OCI-LY7 (cell line): ENCODE results near the gene DDX39B. TPM values are rescaled to one million over a fixed set of nuclear protein-coding genes. Genes with fewer than 3 reads are reported as not detected.

Source experiments
- BruUV-seq: library from RNA; stranded (reverse); fragments of 400-500 nt; replicated peaks from 2 replicates; lab custom pipeline; 2021; lab: Mats Ljungman, UMichigan
- CTCF ChIA-PET: fragments of 300-600 bp; sonication (Branson Sonifier 250); formaldehyde crosslinking; loops from one replicate; lab custom pipeline; 2022; ENCODE audit warnings: antibody characterized with exemption; ENCODE audit not compliant: unreplicated experiment; lab: Charles Lee
- POLR2A ChIA-PET: fragments of 300-600 bp; sonication (Branson Sonifier 250); formaldehyde crosslinking; loops from one replicate; lab custom pipeline; 2022; ENCODE audit warnings: antibody characterized with exemption; lab: Charles Lee
- DNase-seq: peaks from one replicate; pipeline ENCODE4 v3.0.0-alpha.2; 2015; ENCODE audit warnings: low spot score
- H2AFZ ChIP-seq: fragments of 200-600 bp; sonication (generic), shearing (Covaris generic); 2 replicates; pipeline ENCODE4 v1.6.1; 2014; ENCODE audit warnings: mild to moderate bottlenecking, antibody characterized with exemption, low read length, moderate library complexity
- H3K27ac ChIP-seq: fragments of 200-600 bp; sonication (generic); 2 replicates; pipeline ENCODE4 v1.5.1; 2014; ENCODE audit warnings: mixed run types, low read depth, mild to moderate bottlenecking, moderate library complexity, low read length, inconsistent platforms; ENCODE audit not compliant: poor library complexity, severe bottlenecking
- H3K36me3 ChIP-seq: fragments of 200-600 bp; sonication (generic); 2 replicates; pipeline ENCODE4 v1.6.1; 2014; ENCODE audit warnings: mild to moderate bottlenecking, antibody characterized with exemption, low read length, moderate library complexity, mixed read lengths; ENCODE audit not compliant: insufficient read depth
- H3K4me1 ChIP-seq: fragments of 200-600 bp; sonication (generic); 2 replicates; pipeline ENCODE4 v1.5.1; 2014; ENCODE audit warnings: mild to moderate bottlenecking, low read length; ENCODE audit not compliant: insufficient read depth, poor library complexity, severe bottlenecking
- H3K4me2 ChIP-seq: fragments of 200-600 bp; sonication (generic); 2 replicates; pipeline ENCODE4 v1.6.1; 2014; ENCODE audit warnings: mild to moderate bottlenecking, low read length
- H3K4me3 ChIP-seq: fragments of 200-600 bp; sonication (generic); 2 replicates; pipeline ENCODE4 v1.5.1; 2014; ENCODE audit warnings: mild to moderate bottlenecking, low read depth, low read length; ENCODE audit not compliant: poor library complexity, severe bottlenecking
- H3K79me2 ChIP-seq: fragments of 200-600 bp; sonication (generic); 2 replicates; pipeline ENCODE4 v1.6.1; 2016; ENCODE audit warnings: low read depth, mild to moderate bottlenecking, low read length, moderate library complexity, mixed read lengths; ENCODE audit not compliant: insufficient read depth
- H3K9me2 ChIP-seq: fragments of 200-600 bp; sonication (generic); 2 replicates; pipeline ENCODE4 v1.6.1; 2016; ENCODE audit warnings: mild to moderate bottlenecking, low read length, mixed read lengths; ENCODE audit not compliant: insufficient read depth
- H3K9me3 ChIP-seq: fragments of 200-600 bp; sonication (generic); 2 replicates; pipeline ENCODE4 v1.6.1; 2014; ENCODE audit warnings: mild to moderate bottlenecking, mixed run types, low read length, mixed read lengths
- H4K20me1 ChIP-seq: fragments of 200-600 bp; sonication (generic); 2 replicates; pipeline ENCODE4 v1.6.1; 2014; ENCODE audit warnings: mild to moderate bottlenecking, antibody characterized with exemption, low read length, moderate library complexity, mixed read lengths; ENCODE audit not compliant: insufficient read depth
- EZH2phosphoT487 ChIP-seq: fragments of 200-600 bp; sonication (generic); IDR thresholded peaks from 2 replicates; pipeline ENCODE4 v1.6.1; 2018; ENCODE audit warnings: low read depth, borderline replicate concordance, mild to moderate bottlenecking, mixed run types, antibody characterized with exemption, low read length, moderate library complexity, mixed read lengths
- intact Hi-C: fragments of 100-400 bp; cut with micrococcal nuclease; formaldehyde crosslinking; loops from one replicate; pipeline ENCODE4 v1.10.0; 2022; ENCODE audit not compliant: unreplicated experiment
- total RNA-seq, 2 experiments: library from RNA; depleted of rRNA in 1 of 2; stranded (reverse); fragments of >200 nt in 1 of 2; shearing (Covaris generic) in 1 of 2; gene quantifications; 2 replicates each; pipeline ENCODE4 v1.2.3, GENCODE V29; 2014 to 2022
- TF ChIP-seq, protein P1 (sequence below): fragments of 200-600 bp; sonication (generic); conservative IDR thresholded peaks from 2 replicates; pipeline ENCODE4 v1.5.1; 2014; ENCODE audit warnings: mild to moderate bottlenecking, antibody characterized with exemption, low read length, moderate library complexity, mixed read lengths

Gene DDX39B
- total RNA-seq, 2 experiments from 2014 or later: 481 to 736 TPM

DNA sequence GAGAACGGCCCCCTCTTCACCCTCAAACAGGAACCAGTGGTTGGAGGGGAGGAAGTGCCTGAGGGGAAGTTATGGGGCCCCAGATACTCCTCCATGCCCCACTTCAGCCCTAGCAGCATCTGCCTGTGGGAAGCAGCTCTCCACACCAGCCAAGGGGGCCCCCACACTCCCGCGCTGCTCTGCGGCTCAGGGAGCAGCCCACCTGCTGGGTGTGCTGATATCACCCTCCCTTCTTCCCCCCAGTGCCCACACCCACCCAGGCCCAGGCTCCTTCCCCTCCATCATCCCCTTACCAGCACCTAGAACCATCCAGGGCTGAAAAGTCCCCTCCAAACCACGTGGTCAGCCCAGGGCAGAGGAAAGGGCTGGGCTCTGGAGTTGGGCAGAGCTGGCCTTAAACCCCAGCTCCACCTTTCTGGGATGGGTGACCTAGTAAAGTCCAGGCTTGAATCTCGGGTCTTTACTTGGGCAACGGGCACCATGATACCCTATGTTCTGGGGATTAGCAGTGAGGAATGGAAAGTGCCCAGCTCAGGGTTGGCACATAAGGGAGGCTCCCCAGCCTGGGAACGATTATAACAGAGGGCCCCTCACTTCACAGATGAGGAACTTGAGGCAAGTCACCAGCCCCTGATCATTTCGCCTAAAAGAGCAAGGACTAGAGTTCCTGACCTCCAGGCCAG is 44.9 kb upstream of the DDX39B start:
- Histone ChIP-seq H3K79me2 (peaks cover 3% of the 10 kb centered on the region; the same call in 1 of the 2 replicates), H3K4me2 (peak overlapping the region; percentile 64), H4K20me1 (no peaks in the 10 kb centered on the region), H3K9me2 (no peaks in the 10 kb centered on the region), H3K36me3 (no peaks in the 10 kb centered on the region), H3K9me3 (no peaks in the 10 kb centered on the region), H3K27ac (peak overlapping the region; percentile 64), H3K4me1 (peaks cover 67% of the 10 kb centered on the region), H3K4me3 (peak overlapping the region; percentile 4), H2AFZ (peak overlapping the region; percentile 45)
- intact Hi-C loops: loop anchor here (10.0 kb wide), 1 partner anchor 182 kb away; the partner anchor contains the start of gene MICA
- TF ChIP-seq EZH2phosphoT487: no peak
- TF ChIP-seq, protein P1, sequence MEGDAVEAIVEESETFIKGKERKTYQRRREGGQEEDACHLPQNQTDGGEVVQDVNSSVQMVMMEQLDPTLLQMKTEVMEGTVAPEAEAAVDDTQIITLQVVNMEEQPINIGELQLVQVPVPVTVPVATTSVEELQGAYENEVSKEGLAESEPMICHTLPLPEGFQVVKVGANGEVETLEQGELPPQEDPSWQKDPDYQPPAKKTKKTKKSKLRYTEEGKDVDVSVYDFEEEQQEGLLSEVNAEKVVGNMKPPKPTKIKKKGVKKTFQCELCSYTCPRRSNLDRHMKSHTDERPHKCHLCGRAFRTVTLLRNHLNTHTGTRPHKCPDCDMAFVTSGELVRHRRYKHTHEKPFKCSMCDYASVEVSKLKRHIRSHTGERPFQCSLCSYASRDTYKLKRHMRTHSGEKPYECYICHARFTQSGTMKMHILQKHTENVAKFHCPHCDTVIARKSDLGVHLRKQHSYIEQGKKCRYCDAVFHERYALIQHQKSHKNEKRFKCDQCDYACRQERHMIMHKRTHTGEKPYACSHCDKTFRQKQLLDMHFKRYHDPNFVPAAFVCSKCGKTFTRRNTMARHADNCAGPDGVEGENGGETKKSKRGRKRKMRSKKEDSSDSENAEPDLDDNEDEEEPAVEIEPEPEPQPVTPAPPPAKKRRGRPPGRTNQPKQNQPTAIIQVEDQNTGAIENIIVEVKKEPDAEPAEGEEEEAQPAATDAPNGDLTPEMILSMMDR: no peak
- POLR2A ChIA-PET: interaction anchor here (0.5 to 3.4 kb wide), 5 partner anchors 11 to 241 kb away, joined by 3 to 19 read pairs (median 4); partner anchors contain the start of genes HSPA1B and LTA
- DNase-seq: peak; percentile 57
- CTCF ChIA-PET: interaction anchor here (0.9 to 1.7 kb wide), 3 partner anchors 11 to 35 kb away, joined by 3 to 5 read pairs (median 3); partner anchors contain the start of genes AIF1 and TNF
- BruUV-seq: no TSS peak

DNA sequence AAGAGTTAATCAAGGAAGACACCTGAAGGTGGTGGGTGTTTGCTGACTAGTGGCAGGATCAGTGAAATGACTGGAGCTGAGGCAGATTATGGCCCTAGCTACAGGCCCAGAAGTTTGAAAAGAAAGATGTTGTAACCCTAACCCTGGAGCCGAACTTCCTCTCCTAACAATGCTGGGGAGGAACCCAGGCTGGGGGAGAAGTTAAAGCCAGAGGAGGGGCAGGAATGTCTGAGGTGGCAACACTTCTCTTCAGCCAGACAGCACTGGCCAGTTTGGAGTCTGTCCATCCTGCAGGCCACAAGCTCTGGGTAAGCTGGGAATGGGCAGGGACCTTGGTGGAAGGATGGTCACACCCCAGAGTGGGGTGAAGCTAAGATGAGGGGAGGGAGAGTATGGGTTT is 44.2 kb upstream of the DDX39B start, which contains the start of gene LST1:
LST1 (plus strand) TSS at position 270 of the 400 bp plus-strand sequence. CDS start 1,023 bp downstream, outside the sequence.
- intact Hi-C loops: loop anchor here (10.0 kb wide), 1 partner anchor 181 kb away; the partner anchor contains the start of gene MICA
- H3K9me3 ChIP-seq: no peaks in the 10 kb centered on the region
- peaks cover 11% of the 10 kb centered on the region; the same call in 1 of the 2 replicates for H3K79me2 ChIP-seq
- H3K9me2 ChIP-seq: no peaks in the 10 kb centered on the region
- TF ChIP-seq, protein P1: no peak
- TF ChIP-seq EZH2phosphoT487: no peak
- peak within 1 kb of the TSS; percentile 4 for H3K4me3 ChIP-seq
- H3K4me2 ChIP-seq: peak within 1 kb of the TSS; percentile 64
- H2AFZ ChIP-seq: peak within 1 kb of the TSS; percentile 45
- H3K27ac ChIP-seq: peak within 1 kb of the TSS; percentile 64
- no peaks in the 10 kb centered on the region for H3K36me3 ChIP-seq
- no peaks in the 10 kb centered on the region for H4K20me1 ChIP-seq
- H3K4me1 ChIP-seq: peaks cover 67% of the 10 kb centered on the region
- no peak for DNase-seq
- ChIA-PET POLR2A (interaction anchor here (0.8 to 3.4 kb wide), 4 partner anchors 12 to 39 kb away, joined by 3 to 19 read pairs (median 4); partner anchors contain the start of genes LTA and NFKBIL1), CTCF (interaction anchor here (1.2 to 1.7 kb wide), 2 partner anchors 10 to 14 kb away, joined by 3 to 5 read pairs; partner anchors contain the start of genes LTA and TNF)
- no TSS peak for BruUV-seq
